SH-SY5Y (cell line): ENCODE results near the gene SSR2.

Source experiments
- GATA2 ChIP-seq: IDR thresholded peaks from 2 replicates; pipeline ENCODE4 v1.6.1; 2011; ENCODE audit warnings: mild to moderate bottlenecking, low read depth, low read length
- GATA3 ChIP-seq: IDR thresholded peaks from 2 replicates; pipeline ENCODE4 v1.6.1; 2011; ENCODE audit warnings: low read depth, mild to moderate bottlenecking, low read length, moderate library complexity

Gene SSR2

GRCh38 chr1:155983191-155984024, 37.3 kb downstream of the SSR2 start:
- TF ChIP-seq GATA3 (no peak), GATA2 (no peak)

- TF ChIP-seq GATA2, result no peak
- TF ChIP-seq GATA3, result no peak
Measured at GRCh38 chr1:155982106-155982505, 38.6 kb downstream of the SSR2 start.

- TF ChIP-seq GATA2, result no peak
Measured at GRCh38 chr1:155981266-155982088, 39.3 kb downstream of the SSR2 start.

- TF ChIP-seq GATA2 (no peak), GATA3 (no peak)
Measured at GRCh38 chr1:155979597-155980343, 41.0 kb downstream of the SSR2 start.

GRCh38 chr1:155978973-155979429, 41.8 kb downstream of the SSR2 start:
- no peak for TF ChIP-seq GATA2
- TF ChIP-seq GATA3, result no peak

- TF ChIP-seq GATA3, result no peak
- no peak for TF ChIP-seq GATA2
Measured at GRCh38 chr1:155978325-155978972, 42.3 kb downstream of the SSR2 start, which contains the start of gene ARHGEF2. Gene ARHGEF2, minus strand, starts transcription at chr1:155978547. Its CDS starts 120 bp downstream, at chr1:155978427.

GRCh38 chr1:155977690-155978324, 42.9 kb downstream of the SSR2 start:
- TF ChIP-seq GATA3 (no peak), GATA2 (no peak)

- no peak for TF ChIP-seq GATA3
- no peak for TF ChIP-seq GATA2
Measured at GRCh38 chr1:155976913-155977689, 43.6 kb downstream of the SSR2 start.

- TF ChIP-seq GATA3, result no peak
- no peak for TF ChIP-seq GATA2
Measured at GRCh38 chr1:155976062-155976912, 44.5 kb downstream of the SSR2 start.

- TF ChIP-seq GATA3, result no peak
- no peak for TF ChIP-seq GATA2
Measured at GRCh38 chr1:155975375-155976061, 45.2 kb downstream of the SSR2 start.
